Spleen (tissue), 11 donors: Measurements from ENCODE around the gene OPRM1. TPM values are rescaled to one million over a fixed set of nuclear protein-coding genes. Genes with fewer than 3 reads are reported as not detected.

ENCODE experiments used
- DNase-seq: peaks from one replicate; pipeline ENCODE4 v3.0.0-alpha.2; 2020
- H3K27ac ChIP-seq, 8 donors: fragments of 200-600 bp; sonication (generic) in 7 of 8; 1 replicate in 4 of 8; 2 replicates in 4 of 8; pipeline versions ENCODE4 v1.5.0 to v1.8.0; 2016 to 2021; ENCODE audit warnings: inconsistent platforms in 4 of 8, mild to moderate bottlenecking in 4 of 8, moderate library complexity in 1 of 8
- H3K27me3 ChIP-seq, 7 donors: fragments of 200-600 bp; sonication (generic) in 6 of 7; replicated peaks in 1 of 7; 1 replicate in 4 of 7; 2 replicates in 3 of 7; pipeline versions ENCODE4 v1.5.0 to v1.8.0; 2016 to 2021; ENCODE audit warnings: inconsistent platforms in 3 of 7, mild to moderate bottlenecking in 1 of 7
- H3K36me3 ChIP-seq, 6 donors: fragments of 200-600 bp; sonication (generic) in 5 of 6; 1 replicate in 4 of 6; 2 replicates in 2 of 6; pipeline versions ENCODE4 v1.5.0 to v1.8.0; 2016 to 2021; ENCODE audit warnings: inconsistent platforms in 2 of 6
- H3K4me1 ChIP-seq, 6 donors: fragments of 200-600 bp; sonication (generic) in 5 of 6; 1 replicate in 3 of 6; 2 replicates in 3 of 6; pipeline versions ENCODE4 v1.5.0 to v1.8.0; 2016 to 2021; ENCODE audit warnings: inconsistent platforms in 3 of 6
- H3K4me3 ChIP-seq, 8 donors: fragments of 200-600 bp; sonication (generic) in 7 of 8; 1 replicate in 4 of 8; 2 replicates in 4 of 8; pipeline versions ENCODE4 v1.5.0 to v1.8.0; 2016 to 2021; ENCODE audit warnings: inconsistent platforms in 4 of 8, mild to moderate bottlenecking in 4 of 8, moderate library complexity in 2 of 8
- H3K9me3 ChIP-seq, 8 donors: fragments of 200-600 bp; sonication (generic) in 7 of 8; 1 replicate in 4 of 8; 2 replicates in 4 of 8; pipeline versions ENCODE4 v1.5.0 to v1.8.0; 2016 to 2021; ENCODE audit warnings: inconsistent platforms in 4 of 8
- POLR2A ChIP-seq, 3 donors: fragments of 450-650 bp; IDR thresholded peaks; one replicate each; pipeline ENCODE4 v1.5.1; 2017; ENCODE audit warnings: antibody characterized with exemption in 3 of 3, mild to moderate bottlenecking in 1 of 3
- POLR2AphosphoS5 ChIP-seq, 3 donors: sonication (generic); formaldehyde crosslinking; IDR thresholded peaks; one replicate each; pipeline ENCODE4 v1.5.1; 2017; ENCODE audit warnings: antibody characterized with exemption in 3 of 3
- WGBS, 5 donors: extraction: QIAGEN DNeasy Blood & Tissue Kit in 3 of 5; methylation state at CpG; one replicate each; pipeline versions ENCODE4 v1.1.5 to v1.1.7; 2013 to 2018; 5-methylcytosine and 5-hydroxymethylcytosine counted together
- intact Hi-C: fragments of 100-400 bp; cut with DNase I; formaldehyde crosslinking; loops from one replicate; pipeline ENCODE4 v1.15.0; 2023; ENCODE audit warnings: low total_unique reads
- polyA plus RNA-seq, 3 donors: library from polyadenylated mRNA; stranded (reverse); fragments of 200-250 nt; gene quantifications; one replicate each; pipeline ENCODE4 v1.2.1, GENCODE V29; 2013
- total RNA-seq, 7 donors: library from RNA; depleted of rRNA in 3 of 7; stranded (reverse); fragments of >200 nt in 3 of 7; fragmentation: NEBNext Ultra II Directional in 4 of 7; extraction: Animal tissue kit (Norgen Biotek cat#: 25700) in 4 of 7; gene quantifications; one replicate each; pipeline versions ENCODE4 v1.1.0 to v1.2.1, GENCODE V29; 2016 to 2021
- TF ChIP-seq, protein P1 (sequence below), 11 experiments: fragments of 200-600 bp in 7 of 11; fragments of 450-650 bp in 4 of 11; sonication (generic) in 4 of 11; IDR thresholded peaks in 8 of 11; conservative IDR thresholded peaks in 3 of 11; 1 replicate in 7 of 11; 2 replicates in 4 of 11; pipeline versions ENCODE4 v1.4.0 to v1.8.0; 2016 to 2021; ENCODE audit warnings: antibody characterized with exemption in 11 of 11, inconsistent platforms in 4 of 11, mild to moderate bottlenecking in 1 of 11
- donor health status: healthy with polysubstance abuse.
- donor health status: DM: no; HTN: no; CAD: no; lungs with moderate emphysema.
- donor health status: DM: no; HTN: no; CAD: no.
- donor health status: Bipolar disorder and iron deficiency.
- donor health status: healthy.
- donor health status: DM: no; HTN: no; CAD: no.
- donor health status: DM: yes; HTN: yes; CAD: no.

OPRM1 gene
- total and polyA plus RNA-seq, 10 donors: not detected

- intact Hi-C loops: no loop called here
- Histone ChIP-seq H3K27ac (peak overlapping the region in 3 of 8 donors; percentile 15 to 61 (median 42)), H3K4me3 (no peak overlapping the region), H3K27me3 (no peaks in the 10 kb centered on the region), H3K9me3 (peaks cover 3 to 15% (median 12%) of the 10 kb centered on the region in 8 donors), H3K4me1 (peaks cover 5 to 78% (median 38%) of the 10 kb centered on the region in 6 donors), H3K36me3 (no peaks in the 10 kb centered on the region)
- TF ChIP-seq POLR2AphosphoS5 (IDR thresholded peaks at IDR 0.05) (no peak), POLR2A (IDR thresholded peaks at IDR 0.05) (no peak)
- TF ChIP-seq, protein P1, sequence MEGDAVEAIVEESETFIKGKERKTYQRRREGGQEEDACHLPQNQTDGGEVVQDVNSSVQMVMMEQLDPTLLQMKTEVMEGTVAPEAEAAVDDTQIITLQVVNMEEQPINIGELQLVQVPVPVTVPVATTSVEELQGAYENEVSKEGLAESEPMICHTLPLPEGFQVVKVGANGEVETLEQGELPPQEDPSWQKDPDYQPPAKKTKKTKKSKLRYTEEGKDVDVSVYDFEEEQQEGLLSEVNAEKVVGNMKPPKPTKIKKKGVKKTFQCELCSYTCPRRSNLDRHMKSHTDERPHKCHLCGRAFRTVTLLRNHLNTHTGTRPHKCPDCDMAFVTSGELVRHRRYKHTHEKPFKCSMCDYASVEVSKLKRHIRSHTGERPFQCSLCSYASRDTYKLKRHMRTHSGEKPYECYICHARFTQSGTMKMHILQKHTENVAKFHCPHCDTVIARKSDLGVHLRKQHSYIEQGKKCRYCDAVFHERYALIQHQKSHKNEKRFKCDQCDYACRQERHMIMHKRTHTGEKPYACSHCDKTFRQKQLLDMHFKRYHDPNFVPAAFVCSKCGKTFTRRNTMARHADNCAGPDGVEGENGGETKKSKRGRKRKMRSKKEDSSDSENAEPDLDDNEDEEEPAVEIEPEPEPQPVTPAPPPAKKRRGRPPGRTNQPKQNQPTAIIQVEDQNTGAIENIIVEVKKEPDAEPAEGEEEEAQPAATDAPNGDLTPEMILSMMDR (IDR thresholded peaks at IDR 0.05 in 8 of 11, conservative IDR thresholded peaks at IDR 0.05 in 3 of 11): no peak
- no peak for DNase-seq
- 40 to 73% (median 53%) methylated on average over 3 of the region's 3 CpGs for WGBS, 5 donors
Measured at GRCh38 chr6:154252678-154253077, 213.6 kb downstream of the OPRM1 start.

GRCh38 chr6:154257067-154257466, 218.0 kb downstream of the OPRM1 start:
- H3K4me3 ChIP-seq: no peak overlapping the region
- no peaks in the 10 kb centered on the region for H3K36me3 ChIP-seq
- TF ChIP-seq, protein P1 (IDR thresholded peaks at IDR 0.05 in 8 of 11, conservative IDR thresholded peaks at IDR 0.05 in 3 of 11): no peak
- peak in 1 of 3 donors; percentile 15 for TF ChIP-seq POLR2AphosphoS5 (IDR thresholded peaks at IDR 0.05)
- TF ChIP-seq POLR2A (IDR thresholded peaks at IDR 0.05): no peak
- no peak for DNase-seq
- peaks cover 0 to 49% (median 17%) of the 10 kb centered on the region in 6 donors for H3K4me1 ChIP-seq
- intact Hi-C loops: no loop called here
- no peaks in the 10 kb centered on the region for H3K27me3 ChIP-seq
- peak overlapping the region in 5 of 8 donors; percentile 3 to 71 (median 54) for H3K27ac ChIP-seq
- peaks cover 3 to 15% (median 12%) of the 10 kb centered on the region in 8 donors for H3K9me3 ChIP-seq
- WGBS, 5 donors: 28 to 59% (median 39%) methylated on average over 1 of the region's 1 CpG

GRCh38 chr6:154258064-154258757, 219.2 kb downstream of the OPRM1 start:
- H3K27me3 ChIP-seq: no peaks in the 10 kb centered on the region
- peaks cover 3 to 15% (median 12%) of the 10 kb centered on the region in 8 donors for H3K9me3 ChIP-seq
- H3K4me1 ChIP-seq: peaks cover 0 to 38% (median 11%) of the 10 kb centered on the region in 6 donors
- 53 to 70% (median 62%) methylated on average over 4 of the region's 4 CpGs for WGBS, 5 donors
- no peak overlapping the region for H3K4me3 ChIP-seq
- H3K27ac ChIP-seq: peak overlapping the region in 4 of 8 donors; percentile 4 to 71 (median 42)
- no peak for DNase-seq
- intact Hi-C loops: no loop called here
- TF ChIP-seq POLR2A (IDR thresholded peaks at IDR 0.05): no peak
- TF ChIP-seq, protein P1 (IDR thresholded peaks at IDR 0.05 in 8 of 11, conservative IDR thresholded peaks at IDR 0.05 in 3 of 11): no peak
- no peak for TF ChIP-seq POLR2AphosphoS5 (IDR thresholded peaks at IDR 0.05)
- H3K36me3 ChIP-seq: no peaks in the 10 kb centered on the region

DNA sequence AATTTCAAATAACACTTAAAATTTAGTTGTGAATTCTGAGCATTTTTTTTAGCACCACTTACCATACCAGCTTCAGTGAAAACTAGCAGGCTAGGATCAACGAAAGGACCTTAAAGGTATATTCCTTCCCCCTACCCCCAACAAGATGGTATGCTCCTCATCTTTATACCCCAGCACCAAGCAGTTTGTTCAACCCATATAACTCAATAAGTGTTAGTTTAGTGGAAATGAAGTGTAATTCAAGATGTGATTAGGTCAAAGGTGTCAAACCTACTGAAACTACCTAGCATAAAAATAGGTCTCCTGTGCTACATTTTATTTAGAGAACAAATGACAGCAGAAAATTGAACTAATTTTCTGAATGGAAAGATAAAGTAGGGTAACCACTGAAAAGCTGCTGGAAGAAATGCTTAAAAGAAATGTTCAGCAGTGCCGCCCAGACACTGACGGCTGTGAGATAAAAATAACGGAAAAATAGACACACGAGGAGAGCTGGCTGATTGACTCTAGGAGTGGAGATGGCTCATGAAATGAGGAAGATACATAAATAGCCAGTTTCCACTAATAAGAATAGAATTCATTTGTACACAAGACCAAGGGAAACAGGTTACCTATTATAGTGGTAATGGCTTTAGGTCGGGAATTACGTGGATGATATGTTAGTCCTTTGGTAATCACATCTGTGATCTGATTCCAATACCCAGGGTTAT, 222.8 kb downstream of the OPRM1 start:
- Histone ChIP-seq H3K4me3 (no peak overlapping the region), H3K36me3 (no peaks in the 10 kb centered on the region), H3K27me3 (no peaks in the 10 kb centered on the region), H3K9me3 (no peaks in the 10 kb centered on the region), H3K27ac (no peak overlapping the region), H3K4me1 (peaks cover 0 to 23% (median 9%) of the 10 kb centered on the region in 6 donors)
- 59 to 77% (median 71%) methylated on average over 7 of the region's 7 CpGs for WGBS, 5 donors
- TF ChIP-seq POLR2AphosphoS5 (IDR thresholded peaks at IDR 0.05) (no peak), POLR2A (IDR thresholded peaks at IDR 0.05) (no peak)
- TF ChIP-seq, protein P1 (IDR thresholded peaks at IDR 0.05 in 8 of 11, conservative IDR thresholded peaks at IDR 0.05 in 3 of 11): no peak
- no peak for DNase-seq
- intact Hi-C loops: no loop called here
